SK-N-SH (cell line): ENCODE results near the gene MST1. TPM values are rescaled to one million over a fixed set of nuclear protein-coding genes. Genes with fewer than 3 reads are reported as not detected.
A peak's percentile ranks its signal among the peaks of the same experiment; 100 is the strongest.

Experiments used
- CTCF ChIA-PET: fragments of 300-600, 350-600 bp; formaldehyde crosslinking; extraction: SDS; loops from one replicate; lab custom pipeline; 2021; lab: Yijun Ruan, JAX
- POLR2A ChIA-PET: fragments of 350-600 bp; sonication (Branson Sonifier 250); formaldehyde crosslinking; extraction: SDS; loops from one replicate; lab custom pipeline; 2020; ENCODE audit warnings: antibody characterized with exemption, inconsistent platforms; lab: Yijun Ruan, JAX
- DNase-seq: peaks from one replicate; pipeline ENCODE4 v3.0.0; 2012
- H2AFZ ChIP-seq: fragments of 200-600 bp; sonication (generic); 2 replicates; pipeline ENCODE4 v1.8.1; 2016; ENCODE audit warnings: antibody characterized with exemption, mild to moderate bottlenecking, low read depth
- H3F3A ChIP-seq: fragments of 200-600 bp; sonication (generic); replicated peaks from 2 replicates; pipeline ENCODE3; 2016; ENCODE audit warnings: antibody characterized with exemption, mild to moderate bottlenecking; ENCODE audit not compliant: insufficient read depth
- H3K27ac ChIP-seq, 2 experiments: fragments of 200-500 bp in 1 of 2; fragments of 200-600 bp in 1 of 2; sonication (Bioruptor generic) in 1 of 2; sonication (generic), shearing (Covaris generic) in 1 of 2; 2 replicates each; pipeline versions ENCODE4 v1.5.1 to v1.6.1; 2014 to 2016; ENCODE audit warnings: low read depth in 2 of 2, inconsistent platforms in 1 of 2, low read length in 1 of 2, mild to moderate bottlenecking in 1 of 2, mixed read lengths in 1 of 2
- H3K27me3 ChIP-seq: fragments of 200-600 bp; sonication (generic), shearing (Covaris generic); 2 replicates; pipeline ENCODE4 v1.6.1; 2016; ENCODE audit warnings: mixed run types; ENCODE audit not compliant: insufficient read depth
- H3K36me3 ChIP-seq, 2 experiments: fragments of 200-500 bp in 1 of 2; fragments of 200-600 bp in 1 of 2; sonication (Bioruptor generic) in 1 of 2; sonication (generic) in 1 of 2; replicated peaks in 1 of 2; 2 replicates each; pipeline versions ENCODE3 to v1.5.1; 2014 to 2016; ENCODE audit warnings: low read length in 1 of 2, mild to moderate bottlenecking in 1 of 2; ENCODE audit not compliant: insufficient read depth in 2 of 2, control insufficient read depth in 1 of 2
- H3K4me1 ChIP-seq, 2 experiments: fragments of 200-500 bp in 1 of 2; fragments of 200-600 bp in 1 of 2; sonication (Bioruptor generic) in 1 of 2; sonication (generic), shearing (Covaris generic) in 1 of 2; 2 replicates each; pipeline versions ENCODE4 v1.5.1 to v1.6.1; 2014 to 2016; ENCODE audit warnings: low read depth in 1 of 2, low read length in 1 of 2, mixed run types in 1 of 2; ENCODE audit not compliant: insufficient read depth in 2 of 2, control insufficient read depth in 1 of 2
- H3K4me2 ChIP-seq: fragments of 200-600 bp; sonication (generic), shearing (Covaris generic); 2 replicates; pipeline ENCODE4 v1.6.1; 2017; ENCODE audit warnings: mixed run types
- H3K4me3 ChIP-seq, 2 experiments: fragments of 200-500 bp in 1 of 2; fragments of 200-600 bp in 1 of 2; sonication (Bioruptor generic) in 1 of 2; sonication (generic), shearing (Covaris generic) in 1 of 2; 2 replicates each; pipeline versions ENCODE4 v1.5.1 to v1.8.1; 2014 to 2016; ENCODE audit warnings: low read depth in 2 of 2, inconsistent platforms in 1 of 2, low read length in 1 of 2, mild to moderate bottlenecking in 1 of 2, mixed read lengths in 1 of 2, moderate library complexity in 1 of 2
- H3K79me2 ChIP-seq: fragments of 200-600 bp; sonication (generic); 2 replicates; pipeline ENCODE4 v1.8.1; 2017; ENCODE audit warnings: mild to moderate bottlenecking; ENCODE audit not compliant: insufficient read depth
- H3K9ac ChIP-seq: fragments of 200-600 bp; sonication (generic); 2 replicates; pipeline ENCODE4 v1.6.1; 2017; ENCODE audit warnings: mixed run types
- H3K9me2 ChIP-seq: fragments of 200-600 bp; sonication (generic); 2 replicates; pipeline ENCODE4 v1.6.1; 2017; ENCODE audit warnings: mixed run types
- H3K9me3 ChIP-seq: fragments of 200-600 bp; sonication (generic); 2 replicates; pipeline ENCODE4 v1.6.1; 2017; ENCODE audit warnings: mixed run types, mild to moderate bottlenecking, moderate library complexity
- H4K20me1 ChIP-seq: fragments of 200-600 bp; sonication (generic); 2 replicates; pipeline ENCODE4 v1.6.1; 2017; ENCODE audit warnings: mild to moderate bottlenecking, mixed run types; ENCODE audit not compliant: insufficient read depth
- ELF1 ChIP-seq: IDR thresholded peaks from 2 replicates; pipeline ENCODE4 v1.4.0; 2012
- EP300 ChIP-seq, 2 experiments: IDR thresholded peaks; 2 replicates each; pipeline versions ENCODE4 v1.4.0 to v1.6.1; 2012; ENCODE audit warnings: borderline replicate concordance in 1 of 2, low read depth in 1 of 2, low read length in 1 of 2
- GATA2 ChIP-seq: sonication (generic); formaldehyde crosslinking; IDR thresholded peaks from 2 replicates; pipeline ENCODE4 v1.5.0; 2020; ENCODE audit warnings: mild to moderate bottlenecking, missing genetic modification reagents
- MEF2A ChIP-seq: IDR thresholded peaks from 2 replicates; pipeline ENCODE4 v1.4.0; 2012; ENCODE audit warnings: low read depth, borderline replicate concordance
- MXI1 ChIP-seq: IDR thresholded peaks from 2 replicates; pipeline ENCODE4 v1.6.1; 2012; ENCODE audit warnings: mild to moderate bottlenecking, low read depth, low read length, improper control_type of control experiment
- NFIC ChIP-seq: IDR thresholded peaks from 2 replicates; pipeline ENCODE4 v1.4.0; 2012; ENCODE audit warnings: borderline replicate concordance
- NRF1 ChIP-seq: IDR thresholded peaks from 2 replicates; pipeline ENCODE4 v1.6.1; 2012; ENCODE audit warnings: low read depth, mild to moderate bottlenecking, low read length
- RAD21 ChIP-seq: IDR thresholded peaks from 2 replicates; pipeline ENCODE4 v1.6.1; 2012; ENCODE audit warnings: mild to moderate bottlenecking, low read length
- RCOR1 ChIP-seq: fragments of 150-350 bp; IDR thresholded peaks from 2 replicates; pipeline ENCODE4 v1.6.1; 2017; ENCODE audit warnings: antibody characterized with exemption, low read length
- TAF1 ChIP-seq: IDR thresholded peaks from 2 replicates; pipeline ENCODE4 v1.6.1; 2012; ENCODE audit warnings: low read depth, mild to moderate bottlenecking, low read length, moderate library complexity, borderline replicate concordance
- YY1 ChIP-seq: IDR thresholded peaks from 2 replicates; pipeline ENCODE4 v1.4.0; 2012; ENCODE audit warnings: low read depth, mild to moderate bottlenecking
- WGBS: methylation state at CpG from one replicate; pipeline ENCODE4 v1.1.6; 2017; ENCODE audit warnings: low lambda C conversion rate; 5-methylcytosine and 5-hydroxymethylcytosine counted together
- polyA plus RNA-seq, 3 experiments: library from polyadenylated mRNA; depleted of rRNA; stranded (reverse); fragments of >200 nt; gene quantifications; 2 replicates each; pipeline ENCODE4 v1.2.3, GENCODE V29; 2012
- TF ChIP-seq, protein P1 (sequence below): IDR thresholded peaks from 2 replicates; pipeline ENCODE4 v1.4.0; 2012; ENCODE audit warnings: low read depth, borderline replicate concordance
- TF ChIP-seq, protein P2 (sequence below): IDR thresholded peaks from 2 replicates; pipeline ENCODE4 v1.6.1; 2012; ENCODE audit warnings: mild to moderate bottlenecking, low read depth, low read length, moderate library complexity
- TF ChIP-seq, protein P3 (sequence below): fragments of 200-600 bp; sonication (generic); IDR thresholded peaks from 2 replicates; pipeline ENCODE4 v1.6.1; 2017; ENCODE audit warnings: antibody characterized with exemption, mild to moderate bottlenecking, moderate library complexity
- TF ChIP-seq, protein P4 (sequence below): IDR thresholded peaks from 2 replicates; pipeline ENCODE4 v1.4.0; 2012; ENCODE audit warnings: low read depth, borderline replicate concordance

The MST1 gene
- polyA plus RNA-seq, 1 of the 3 experiments (the other 2 are of a cell fraction): 35.1 TPM

DNA sequence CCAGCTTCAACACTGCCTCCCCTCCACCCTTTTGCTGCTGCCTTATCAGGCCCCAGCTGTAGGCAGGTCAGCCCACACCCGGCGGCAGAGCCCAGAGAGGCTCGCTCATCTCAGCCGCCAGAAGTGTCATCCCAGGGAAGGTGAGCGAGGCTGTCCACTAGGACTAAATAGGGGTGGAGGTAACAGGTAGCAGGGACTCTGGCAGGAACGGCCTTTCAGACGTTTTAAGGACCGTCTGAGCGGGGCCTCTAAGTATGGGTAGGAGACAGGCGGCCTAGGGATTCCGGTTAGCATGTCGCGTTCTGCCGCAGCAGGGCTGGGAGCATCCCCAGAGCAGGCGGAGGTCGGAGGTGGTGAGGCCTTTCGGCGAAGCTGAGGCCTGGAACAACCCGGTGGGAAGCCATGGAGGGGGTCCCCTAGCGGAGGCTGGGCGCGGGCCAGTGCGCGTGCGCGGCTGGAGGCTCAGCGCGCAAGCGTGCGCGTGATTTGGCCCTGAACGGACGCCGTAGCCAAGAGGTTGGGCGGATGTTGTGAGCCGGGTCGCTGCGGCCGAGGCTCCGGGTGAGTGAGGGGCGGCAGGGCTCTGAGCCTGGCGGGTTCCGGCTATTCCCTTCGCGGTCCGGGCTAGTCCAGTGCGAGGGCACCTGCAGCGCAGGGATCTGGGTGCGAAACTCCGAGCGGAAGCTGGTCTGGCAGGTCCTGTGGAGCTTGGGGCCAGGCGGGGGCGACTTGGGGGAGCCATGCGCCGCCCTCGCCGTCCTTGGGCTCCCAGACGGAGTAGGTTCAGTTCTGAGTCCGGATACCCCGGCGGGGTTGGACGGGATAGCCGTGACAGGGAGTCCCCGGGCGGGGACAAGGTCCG is at the start of gene MST1, which contains the start of gene RNF123 (continued):
- TF ChIP-seq, protein P1, sequence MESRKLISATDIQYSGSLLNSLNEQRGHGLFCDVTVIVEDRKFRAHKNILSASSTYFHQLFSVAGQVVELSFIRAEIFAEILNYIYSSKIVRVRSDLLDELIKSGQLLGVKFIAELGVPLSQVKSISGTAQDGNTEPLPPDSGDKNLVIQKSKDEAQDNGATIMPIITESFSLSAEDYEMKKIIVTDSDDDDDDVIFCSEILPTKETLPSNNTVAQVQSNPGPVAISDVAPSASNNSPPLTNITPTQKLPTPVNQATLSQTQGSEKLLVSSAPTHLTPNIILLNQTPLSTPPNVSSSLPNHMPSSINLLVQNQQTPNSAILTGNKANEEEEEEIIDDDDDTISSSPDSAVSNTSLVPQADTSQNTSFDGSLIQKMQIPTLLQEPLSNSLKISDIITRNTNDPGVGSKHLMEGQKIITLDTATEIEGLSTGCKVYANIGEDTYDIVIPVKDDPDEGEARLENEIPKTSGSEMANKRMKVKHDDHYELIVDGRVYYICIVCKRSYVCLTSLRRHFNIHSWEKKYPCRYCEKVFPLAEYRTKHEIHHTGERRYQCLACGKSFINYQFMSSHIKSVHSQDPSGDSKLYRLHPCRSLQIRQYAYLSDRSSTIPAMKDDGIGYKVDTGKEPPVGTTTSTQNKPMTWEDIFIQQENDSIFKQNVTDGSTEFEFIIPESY: 0 out of 2 replicates have a peak, but pooled peaks have one; percentile 55
- no peak for TF ChIP-seq RCOR1
- TF ChIP-seq, protein P2, sequence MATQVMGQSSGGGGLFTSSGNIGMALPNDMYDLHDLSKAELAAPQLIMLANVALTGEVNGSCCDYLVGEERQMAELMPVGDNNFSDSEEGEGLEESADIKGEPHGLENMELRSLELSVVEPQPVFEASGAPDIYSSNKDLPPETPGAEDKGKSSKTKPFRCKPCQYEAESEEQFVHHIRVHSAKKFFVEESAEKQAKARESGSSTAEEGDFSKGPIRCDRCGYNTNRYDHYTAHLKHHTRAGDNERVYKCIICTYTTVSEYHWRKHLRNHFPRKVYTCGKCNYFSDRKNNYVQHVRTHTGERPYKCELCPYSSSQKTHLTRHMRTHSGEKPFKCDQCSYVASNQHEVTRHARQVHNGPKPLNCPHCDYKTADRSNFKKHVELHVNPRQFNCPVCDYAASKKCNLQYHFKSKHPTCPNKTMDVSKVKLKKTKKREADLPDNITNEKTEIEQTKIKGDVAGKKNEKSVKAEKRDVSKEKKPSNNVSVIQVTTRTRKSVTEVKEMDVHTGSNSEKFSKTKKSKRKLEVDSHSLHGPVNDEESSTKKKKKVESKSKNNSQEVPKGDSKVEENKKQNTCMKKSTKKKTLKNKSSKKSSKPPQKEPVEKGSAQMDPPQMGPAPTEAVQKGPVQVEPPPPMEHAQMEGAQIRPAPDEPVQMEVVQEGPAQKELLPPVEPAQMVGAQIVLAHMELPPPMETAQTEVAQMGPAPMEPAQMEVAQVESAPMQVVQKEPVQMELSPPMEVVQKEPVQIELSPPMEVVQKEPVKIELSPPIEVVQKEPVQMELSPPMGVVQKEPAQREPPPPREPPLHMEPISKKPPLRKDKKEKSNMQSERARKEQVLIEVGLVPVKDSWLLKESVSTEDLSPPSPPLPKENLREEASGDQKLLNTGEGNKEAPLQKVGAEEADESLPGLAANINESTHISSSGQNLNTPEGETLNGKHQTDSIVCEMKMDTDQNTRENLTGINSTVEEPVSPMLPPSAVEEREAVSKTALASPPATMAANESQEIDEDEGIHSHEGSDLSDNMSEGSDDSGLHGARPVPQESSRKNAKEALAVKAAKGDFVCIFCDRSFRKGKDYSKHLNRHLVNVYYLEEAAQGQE: peak; percentile 72
- TF ChIP-seq TAF1: peak; percentile 62; the same call in 1 of the 2 replicates
- no peak for TF ChIP-seq MEF2A
- TF ChIP-seq RAD21: no peak

DNA sequence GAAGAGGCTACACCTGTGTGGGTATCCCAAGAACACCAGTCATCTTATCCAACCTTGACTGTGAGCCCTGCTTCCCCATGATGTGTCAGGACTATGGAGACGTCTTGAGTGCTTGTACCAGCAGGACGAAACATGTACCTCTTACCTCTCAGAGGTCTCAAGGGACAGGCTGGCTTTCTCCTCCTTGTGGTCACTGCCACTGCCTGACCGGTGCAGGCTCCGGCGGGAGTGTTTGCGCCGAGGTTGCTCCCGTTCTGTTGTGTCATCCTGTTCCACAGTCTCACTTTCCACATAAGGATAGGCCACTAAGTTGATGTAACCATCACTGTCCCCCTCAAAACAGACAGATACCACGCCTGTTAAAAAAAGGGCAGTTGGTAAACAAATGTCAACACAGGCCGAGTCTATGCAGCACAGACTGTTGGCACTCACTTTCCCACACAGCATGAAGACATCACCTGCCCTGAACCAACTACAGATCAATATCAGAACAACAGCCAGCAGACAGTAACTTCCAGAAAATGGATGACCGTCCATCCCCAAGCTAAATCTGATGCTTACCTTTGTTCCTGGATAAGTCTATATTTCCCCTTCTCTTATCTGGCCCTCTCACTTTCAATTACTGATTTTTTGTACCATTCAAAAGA is 48.9 kb upstream of the MST1 start:
- Histone ChIP-seq H3K9me2 (no peaks in the 10 kb centered on the region), H2AFZ (no peak overlapping the region), H3K36me3 (peaks cover 23 to 50% of the 10 kb centered on the region in 2 experiments), H3K79me2 (peaks cover 33% of the 10 kb centered on the region; the same call in 1 of the 2 replicates), H4K20me1 (peaks cover 6% of the 10 kb centered on the region), H3K27ac (no peak overlapping the region), H3K27me3 (no peaks in the 10 kb centered on the region), H3K4me1 (no peaks in the 10 kb centered on the region), H3K4me2 (no peak overlapping the region), H3K9me3 (no peaks in the 10 kb centered on the region), H3F3A (peaks cover 5% of the 10 kb centered on the region), H3K9ac (no peak overlapping the region), H3K4me3 (no peak overlapping the region)
- ChIA-PET CTCF (no interaction called here), POLR2A (no interaction called here)
- WGBS: 99% methylated on average over 9 of the region's 11 CpGs
- no peak for DNase-seq
- TF ChIP-seq YY1 (no peak), EP300 (IDR thresholded peaks at IDR 0.05; ENCODE audit: borderline replicate concordance in 1 of 2, low read depth in 1 of 2, low read length in 1 of 2) (no peak), RCOR1 (no peak), TAF1 (no peak), NFIC (no peak), ELF1 (no peak), NRF1 (no peak), MXI1 (no peak), GATA2 (CRISPR knock-in tag) (no peak)
- TF ChIP-seq, protein P3, sequence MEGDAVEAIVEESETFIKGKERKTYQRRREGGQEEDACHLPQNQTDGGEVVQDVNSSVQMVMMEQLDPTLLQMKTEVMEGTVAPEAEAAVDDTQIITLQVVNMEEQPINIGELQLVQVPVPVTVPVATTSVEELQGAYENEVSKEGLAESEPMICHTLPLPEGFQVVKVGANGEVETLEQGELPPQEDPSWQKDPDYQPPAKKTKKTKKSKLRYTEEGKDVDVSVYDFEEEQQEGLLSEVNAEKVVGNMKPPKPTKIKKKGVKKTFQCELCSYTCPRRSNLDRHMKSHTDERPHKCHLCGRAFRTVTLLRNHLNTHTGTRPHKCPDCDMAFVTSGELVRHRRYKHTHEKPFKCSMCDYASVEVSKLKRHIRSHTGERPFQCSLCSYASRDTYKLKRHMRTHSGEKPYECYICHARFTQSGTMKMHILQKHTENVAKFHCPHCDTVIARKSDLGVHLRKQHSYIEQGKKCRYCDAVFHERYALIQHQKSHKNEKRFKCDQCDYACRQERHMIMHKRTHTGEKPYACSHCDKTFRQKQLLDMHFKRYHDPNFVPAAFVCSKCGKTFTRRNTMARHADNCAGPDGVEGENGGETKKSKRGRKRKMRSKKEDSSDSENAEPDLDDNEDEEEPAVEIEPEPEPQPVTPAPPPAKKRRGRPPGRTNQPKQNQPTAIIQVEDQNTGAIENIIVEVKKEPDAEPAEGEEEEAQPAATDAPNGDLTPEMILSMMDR: no peak
- TF ChIP-seq, protein P1: no peak
- TF ChIP-seq, protein P4, sequence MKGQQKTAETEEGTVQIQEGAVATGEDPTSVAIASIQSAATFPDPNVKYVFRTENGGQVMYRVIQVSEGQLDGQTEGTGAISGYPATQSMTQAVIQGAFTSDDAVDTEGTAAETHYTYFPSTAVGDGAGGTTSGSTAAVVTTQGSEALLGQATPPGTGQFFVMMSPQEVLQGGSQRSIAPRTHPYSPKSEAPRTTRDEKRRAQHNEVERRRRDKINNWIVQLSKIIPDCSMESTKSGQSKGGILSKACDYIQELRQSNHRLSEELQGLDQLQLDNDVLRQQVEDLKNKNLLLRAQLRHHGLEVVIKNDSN: no peak
